Measurements from ENCODE around the gene LYRM9.

LYRM9 gene

GRCh38 chr17:27879987-27880608 lies 13.1 kb downstream of the LYRM9 start:
- peaks cover 0 to 6% of the 10 kb centered on the region in 2 donors for H3K4me1 ChIP-seq (ENCODE audit: control insufficient read depth in 1 of 2, insufficient read depth in 2 of 2, low read length in 2 of 2)
- no peak overlapping the region for H3K9ac ChIP-seq (ENCODE audit: low read depth in 1 of 2, low read length in 2 of 2)
- H3K27me3 ChIP-seq (ENCODE audit: control insufficient read depth in 1 of 2, insufficient read depth in 2 of 2, low read length in 2 of 2): no peaks in the 10 kb centered on the region
- H3K36me3 ChIP-seq (ENCODE audit: control insufficient read depth in 1 of 2, insufficient read depth in 2 of 2, low read length in 2 of 2): peaks cover 0 to 4% of the 10 kb centered on the region in 2 donors
- H3K4me3 ChIP-seq (ENCODE audit: low read depth in 1 of 2, low read length in 2 of 2): no peak overlapping the region
- no peaks in the 10 kb centered on the region for H3K9me3 ChIP-seq (ENCODE audit: control insufficient read depth in 1 of 2, low read length in 2 of 2)
- H3K27ac ChIP-seq (ENCODE audit: low read depth, low read length): no peak overlapping the region

- Histone ChIP-seq H3K9me3 (ENCODE audit: control insufficient read depth in 1 of 2, low read length in 2 of 2) (no peaks in the 10 kb centered on the region), H3K9ac (ENCODE audit: low read depth in 1 of 2, low read length in 2 of 2) (no peak overlapping the region), H3K4me1 (ENCODE audit: control insufficient read depth in 1 of 2, insufficient read depth in 2 of 2, low read length in 2 of 2) (peaks cover 0 to 6% of the 10 kb centered on the region in 2 donors), H3K36me3 (ENCODE audit: control insufficient read depth in 1 of 2, insufficient read depth in 2 of 2, low read length in 2 of 2) (peaks cover 0 to 4% of the 10 kb centered on the region in 2 donors), H3K4me3 (ENCODE audit: low read depth in 1 of 2, low read length in 2 of 2) (no peak overlapping the region), H3K27me3 (ENCODE audit: control insufficient read depth in 1 of 2, insufficient read depth in 2 of 2, low read length in 2 of 2) (no peaks in the 10 kb centered on the region), H3K27ac (ENCODE audit: low read depth, low read length) (no peak overlapping the region)
Observed at GRCh38 chr17:27878776-27879562, 14.2 kb downstream of the LYRM9 start.

- peaks cover 0 to 4% of the 10 kb centered on the region in 2 donors for H3K36me3 ChIP-seq (ENCODE audit: control insufficient read depth in 1 of 2, insufficient read depth in 2 of 2, low read length in 2 of 2)
- H3K4me1 ChIP-seq (ENCODE audit: control insufficient read depth in 1 of 2, insufficient read depth in 2 of 2, low read length in 2 of 2): peaks cover 3 to 12% of the 10 kb centered on the region in 2 donors
- H3K9ac ChIP-seq (ENCODE audit: low read depth in 1 of 2, low read length in 2 of 2): no peak overlapping the region
Observed at GRCh38 chr17:27873746-27874145, 19.4 kb downstream of the LYRM9 start.

GRCh38 chr17:27873211-27873610 lies 20.0 kb downstream of the LYRM9 start:
- Histone ChIP-seq H3K9ac (ENCODE audit: low read depth in 1 of 2, low read length in 2 of 2) (no peak overlapping the region), H3K4me3 (ENCODE audit: low read depth in 1 of 2, low read length in 2 of 2) (no peak overlapping the region), H3K9me3 (ENCODE audit: control insufficient read depth in 1 of 2, low read length in 2 of 2) (peaks cover 0 to 5% of the 10 kb centered on the region in 2 donors), H3K27ac (ENCODE audit: low read depth, low read length) (no peak overlapping the region), H3K27me3 (ENCODE audit: control insufficient read depth in 1 of 2, insufficient read depth in 2 of 2, low read length in 2 of 2) (no peaks in the 10 kb centered on the region), H3K4me1 (ENCODE audit: control insufficient read depth in 1 of 2, insufficient read depth in 2 of 2, low read length in 2 of 2) (peaks cover 3 to 12% of the 10 kb centered on the region in 2 donors), H3K36me3 (ENCODE audit: control insufficient read depth in 1 of 2, insufficient read depth in 2 of 2, low read length in 2 of 2) (no peaks in the 10 kb centered on the region)

More at GRCh38 chr17:27873746-27874145, 19.4 kb downstream of the LYRM9 start:
- Histone ChIP-seq H3K4me3 (ENCODE audit: low read depth in 1 of 2, low read length in 2 of 2) (no peak overlapping the region), H3K9me3 (ENCODE audit: control insufficient read depth in 1 of 2, low read length in 2 of 2) (peaks cover 0 to 5% of the 10 kb centered on the region in 2 donors), H3K27ac (ENCODE audit: low read depth, low read length) (no peak overlapping the region), H3K27me3 (ENCODE audit: control insufficient read depth in 1 of 2, insufficient read depth in 2 of 2, low read length in 2 of 2) (no peaks in the 10 kb centered on the region)

GRCh38 chr17:27872776-27873175 lies 20.4 kb downstream of the LYRM9 start:
- Histone ChIP-seq H3K36me3 (ENCODE audit: control insufficient read depth in 1 of 2, insufficient read depth in 2 of 2, low read length in 2 of 2) (no peaks in the 10 kb centered on the region), H3K27ac (ENCODE audit: low read depth, low read length) (no peak overlapping the region), H3K4me1 (ENCODE audit: control insufficient read depth in 1 of 2, insufficient read depth in 2 of 2, low read length in 2 of 2) (peaks cover 3 to 12% of the 10 kb centered on the region in 2 donors), H3K9me3 (ENCODE audit: control insufficient read depth in 1 of 2, low read length in 2 of 2) (peaks cover 0 to 5% of the 10 kb centered on the region in 2 donors), H3K27me3 (ENCODE audit: control insufficient read depth in 1 of 2, insufficient read depth in 2 of 2, low read length in 2 of 2) (no peaks in the 10 kb centered on the region), H3K9ac (ENCODE audit: low read depth in 1 of 2, low read length in 2 of 2) (no peak overlapping the region), H3K4me3 (ENCODE audit: low read depth in 1 of 2, low read length in 2 of 2) (no peak overlapping the region)

GRCh38 chr17:27871407-27871806 lies 21.8 kb downstream of the LYRM9 start:
- peaks cover 3 to 12% of the 10 kb centered on the region in 2 donors for H3K4me1 ChIP-seq (ENCODE audit: control insufficient read depth in 1 of 2, insufficient read depth in 2 of 2, low read length in 2 of 2)
- H3K27ac ChIP-seq (ENCODE audit: low read depth, low read length): no peak overlapping the region
- no peak overlapping the region for H3K4me3 ChIP-seq (ENCODE audit: low read depth in 1 of 2, low read length in 2 of 2)
- H3K27me3 ChIP-seq (ENCODE audit: control insufficient read depth in 1 of 2, insufficient read depth in 2 of 2, low read length in 2 of 2): no peaks in the 10 kb centered on the region
- peaks cover 0 to 5% of the 10 kb centered on the region in 2 donors for H3K9me3 ChIP-seq (ENCODE audit: control insufficient read depth in 1 of 2, low read length in 2 of 2)
- H3K36me3 ChIP-seq (ENCODE audit: control insufficient read depth in 1 of 2, insufficient read depth in 2 of 2, low read length in 2 of 2): no peaks in the 10 kb centered on the region
- no peak overlapping the region for H3K9ac ChIP-seq (ENCODE audit: low read depth in 1 of 2, low read length in 2 of 2)

GRCh38 chr17:27870345-27870744 lies 22.8 kb downstream of the LYRM9 start:
- Histone ChIP-seq H3K27me3 (ENCODE audit: control insufficient read depth in 1 of 2, insufficient read depth in 2 of 2, low read length in 2 of 2) (no peaks in the 10 kb centered on the region), H3K9ac (ENCODE audit: low read depth in 1 of 2, low read length in 2 of 2) (no peak overlapping the region), H3K36me3 (ENCODE audit: control insufficient read depth in 1 of 2, insufficient read depth in 2 of 2, low read length in 2 of 2) (no peaks in the 10 kb centered on the region), H3K27ac (ENCODE audit: low read depth, low read length) (no peak overlapping the region), H3K4me3 (ENCODE audit: low read depth in 1 of 2, low read length in 2 of 2) (no peak overlapping the region), H3K4me1 (ENCODE audit: control insufficient read depth in 1 of 2, insufficient read depth in 2 of 2, low read length in 2 of 2) (peaks cover 3 to 12% of the 10 kb centered on the region in 2 donors), H3K9me3 (ENCODE audit: control insufficient read depth in 1 of 2, low read length in 2 of 2) (peaks cover 0 to 5% of the 10 kb centered on the region in 2 donors)

GRCh38 chr17:27868565-27868964 lies 24.6 kb downstream of the LYRM9 start:
- H3K9ac ChIP-seq (ENCODE audit: low read depth in 1 of 2, low read length in 2 of 2): no peak overlapping the region
- H3K27me3 ChIP-seq (ENCODE audit: control insufficient read depth in 1 of 2, insufficient read depth in 2 of 2, low read length in 2 of 2): no peaks in the 10 kb centered on the region
- H3K36me3 ChIP-seq (ENCODE audit: control insufficient read depth in 1 of 2, insufficient read depth in 2 of 2, low read length in 2 of 2): no peaks in the 10 kb centered on the region
- H3K4me3 ChIP-seq (ENCODE audit: low read depth in 1 of 2, low read length in 2 of 2): no peak overlapping the region
- H3K27ac ChIP-seq (ENCODE audit: low read depth, low read length): no peak overlapping the region
- peaks cover 0 to 4% of the 10 kb centered on the region in 2 donors for H3K9me3 ChIP-seq (ENCODE audit: control insufficient read depth in 1 of 2, low read length in 2 of 2)
- H3K4me1 ChIP-seq (ENCODE audit: control insufficient read depth in 1 of 2, insufficient read depth in 2 of 2, low read length in 2 of 2): peaks cover 3 to 12% of the 10 kb centered on the region in 2 donors

GRCh38 chr17:27862840-27863239 lies 30.3 kb downstream of the LYRM9 start:
- no peaks in the 10 kb centered on the region for H3K27me3 ChIP-seq (ENCODE audit: control insufficient read depth in 1 of 2, insufficient read depth in 2 of 2, low read length in 2 of 2)
- no peak overlapping the region for H3K4me3 ChIP-seq (ENCODE audit: low read depth in 1 of 2, low read length in 2 of 2)
- H3K9ac ChIP-seq (ENCODE audit: low read depth in 1 of 2, low read length in 2 of 2): no peak overlapping the region
- H3K4me1 ChIP-seq (ENCODE audit: control insufficient read depth in 1 of 2, insufficient read depth in 2 of 2, low read length in 2 of 2): peaks cover 20 to 21% of the 10 kb centered on the region in 2 donors
- H3K27ac ChIP-seq (ENCODE audit: low read depth, low read length): no peak overlapping the region
- H3K36me3 ChIP-seq (ENCODE audit: control insufficient read depth in 1 of 2, insufficient read depth in 2 of 2, low read length in 2 of 2): no peaks in the 10 kb centered on the region
- H3K9me3 ChIP-seq (ENCODE audit: control insufficient read depth in 1 of 2, low read length in 2 of 2): no peaks in the 10 kb centered on the region

- no peak overlapping the region for H3K27ac ChIP-seq (ENCODE audit: low read depth, low read length)
- H3K4me3 ChIP-seq (ENCODE audit: low read depth in 1 of 2, low read length in 2 of 2): no peak overlapping the region
- H3K9ac ChIP-seq (ENCODE audit: low read depth in 1 of 2, low read length in 2 of 2): no peak overlapping the region
- H3K9me3 ChIP-seq (ENCODE audit: control insufficient read depth in 1 of 2, low read length in 2 of 2): no peaks in the 10 kb centered on the region
- H3K4me1 ChIP-seq (ENCODE audit: control insufficient read depth in 1 of 2, insufficient read depth in 2 of 2, low read length in 2 of 2): peaks cover 20 to 21% of the 10 kb centered on the region in 2 donors
- no peaks in the 10 kb centered on the region for H3K27me3 ChIP-seq (ENCODE audit: control insufficient read depth in 1 of 2, insufficient read depth in 2 of 2, low read length in 2 of 2)
- no peaks in the 10 kb centered on the region for H3K36me3 ChIP-seq (ENCODE audit: control insufficient read depth in 1 of 2, insufficient read depth in 2 of 2, low read length in 2 of 2)
Observed at GRCh38 chr17:27862004-27862403, 31.2 kb downstream of the LYRM9 start.

Data from duodenal mucosa (tissue), 2 donors.